LNCAP (cell line): ENCODE measurements around the gene GNAL.

Experiments used
- CTCF ChIP-seq: fragments of 450-650 bp; IDR thresholded peaks from 2 replicates; pipeline ENCODE4 v1.5.1; 2017; ENCODE audit warnings: mild to moderate bottlenecking

The GNAL gene

GRCh38 chr18:11834772-11835171 lies 145.7 kb downstream of the GNAL start:
- TF ChIP-seq CTCF, result no peak

GRCh38 chr18:11839556-11839955 lies 150.5 kb downstream of the GNAL start:
- no peak for TF ChIP-seq CTCF

GRCh38 chr18:11840493-11840892 lies 151.4 kb downstream of the GNAL start:
- TF ChIP-seq CTCF, result no peak

- no peak for TF ChIP-seq CTCF
Observed at GRCh38 chr18:11842562-11842961, 153.5 kb downstream of the GNAL start.

- no peak for TF ChIP-seq CTCF
Observed at GRCh38 chr18:11844436-11844835, 155.4 kb downstream of the GNAL start.

- TF ChIP-seq CTCF, result no peak
Observed at GRCh38 chr18:11845654-11846053, 156.6 kb downstream of the GNAL start.

GRCh38 chr18:11847811-11848210 lies 158.7 kb downstream of the GNAL start:
- TF ChIP-seq CTCF, result no peak

- TF ChIP-seq CTCF, result no peak
Observed at GRCh38 chr18:11849279-11849678, 160.2 kb downstream of the GNAL start.
